Adrenal gland (tissue), 12 donors: ENCODE results near the gene ASB10. TPM values are rescaled to one million over a fixed set of nuclear protein-coding genes. Genes with fewer than 3 reads are reported as not detected.

Source experiments
- DNase-seq, 7 donors: peaks; one replicate each; pipeline ENCODE4 v3.0.0-alpha.2; 2019 to 2020
- H3K27ac ChIP-seq, 5 donors: fragments of 200-600 bp; sonication (generic) in 4 of 5; 1 replicate in 3 of 5; 2 replicates in 2 of 5; pipeline versions ENCODE4 v1.5.1 to v1.8.0; 2016 to 2020; ENCODE audit warnings: mild to moderate bottlenecking in 1 of 5
- H3K27me3 ChIP-seq: fragments of 200-600 bp; 2 replicates; pipeline ENCODE4 v1.8.0; 2021
- H3K36me3 ChIP-seq, 2 donors: fragments of 200-600 bp; replicated peaks in 1 of 2; 1 replicate in 1 of 2; 2 replicates in 1 of 2; pipeline versions ENCODE4 v1.5.1 to v1.8.0; 2018 to 2022
- H3K4me1 ChIP-seq, 2 donors: fragments of 200-600 bp; replicated peaks in 1 of 2; 1 replicate in 1 of 2; 2 replicates in 1 of 2; pipeline versions ENCODE4 v1.5.1 to v1.8.0; 2018 to 2021
- H3K4me3 ChIP-seq, 4 donors: fragments of 200-600 bp; sonication (generic) in 3 of 4; one replicate each; pipeline ENCODE4 v1.5.1; 2016 to 2018
- H3K9me3 ChIP-seq, 3 donors: fragments of 200-600 bp; sonication (generic) in 1 of 3; replicated peaks in 1 of 3; 1 replicate in 2 of 3; 2 replicates in 1 of 3; pipeline versions ENCODE4 v1.5.1 to v1.8.0; 2016 to 2021
- CTCF ChIP-seq, 6 experiments: fragments of 450-650 bp in 4 of 6; fragments of 200-600 bp in 2 of 6; sonication (generic) in 1 of 6; IDR thresholded peaks; 1 replicate in 5 of 6; 2 replicates in 1 of 6; pipeline versions ENCODE4 v1.5.1 to v1.8.0; 2016 to 2021; ENCODE audit warnings: antibody characterized with exemption in 6 of 6, mild to moderate bottlenecking in 2 of 6, moderate library complexity in 1 of 6
- POLR2A ChIP-seq, 2 donors: fragments of 450-650 bp; IDR thresholded peaks; one replicate each; pipeline ENCODE4 v1.6.1; 2017; ENCODE audit warnings: antibody characterized with exemption in 2 of 2, mild to moderate bottlenecking in 2 of 2, moderate library complexity in 1 of 2
- WGBS, 4 donors: extraction: QIAGEN DNeasy Blood & Tissue Kit in 2 of 4; methylation state at CpG; one replicate each; pipeline versions ENCODE4 v1.1.5 to v1.1.7; 2013 to 2017; 5-methylcytosine and 5-hydroxymethylcytosine counted together
- intact Hi-C, 2 donors: fragments of 100-400 bp; cut with DNase I; formaldehyde crosslinking; loops; one replicate each; pipeline versions ENCODE4 v1.14.1 to v1.15.0; 2022 to 2023
- polyA plus RNA-seq, 3 donors: library from polyadenylated mRNA; stranded (reverse); fragments of 200-250 nt in 2 of 3; fragments of 350-450 nt in 1 of 3; fragmentation: Illumina TruSeq in 1 of 3; extraction: RNeasy Lipid Tissue Mini Kit (QIAGEN cat#74804) in 1 of 3; gene quantifications; one replicate each; pipeline ENCODE4 v1.2.3, GENCODE V29; 2013 to 2014
- total RNA-seq, 9 donors: library from RNA; depleted of rRNA in 4 of 9; stranded (reverse); fragments of >200 nt in 4 of 9; fragments of 120-200 nt in 1 of 9; fragmentation: NEBNext Ultra II Directional in 1 of 9; extraction: Animal tissue kit (Norgen Biotek cat#: 25700) in 1 of 9; gene quantifications; one replicate each; pipeline versions ENCODE4 v1.1.0 to v1.2.4, GENCODE V29; 2013 to 2023
- donor health status: healthy with polysubstance abuse.
- donor health status: Bipolar disorder and iron deficiency.
- donor health status: DM: yes; HTN: yes; CAD: no.
- donor health status: DM: no; HTN: no; CAD: no.
- donor health status: DM: no; HTN: no; CAD: no.
- donor health status: DM: yes; HTN: yes; CAD: no.

Gene ASB10
- total and polyA plus RNA-seq, 12 donors = not detected

- Histone ChIP-seq H3K4me3 (no peak overlapping the region), H3K36me3 (peaks cover 0 to 57% of the 10 kb centered on the region in 2 donors), H3K9me3 (no peaks in the 10 kb centered on the region), H3K4me1 (peaks cover 0 to 7% of the 10 kb centered on the region in 2 donors), H3K27me3 (no peaks in the 10 kb centered on the region), H3K27ac (no peak overlapping the region)
- no peak for TF ChIP-seq CTCF (IDR thresholded peaks at IDR 0.05)
- intact Hi-C loops = loop anchor here (10.0 kb wide), 1 partner anchor 178 kb away; no protein-coding TSS in a partner anchor
- no peak for DNase-seq
- WGBS, 4 donors = 86 to 91% (median 90%) methylated on average over 6 to 19 of the region's 19 CpGs
These were observed 60.4 kb downstream of the ASB10 start for GRCh38 chr7:151126491-151127137.

GRCh38 chr7:151125846-151126481, 61.1 kb downstream of the ASB10 start:
- Histone ChIP-seq H3K9me3 (no peaks in the 10 kb centered on the region), H3K27me3 (no peaks in the 10 kb centered on the region), H3K36me3 (peaks cover 0 to 63% of the 10 kb centered on the region in 2 donors), H3K4me3 (peak overlapping the region in 1 of 4 donors; percentile 40), H3K4me1 (peaks cover 0 to 7% of the 10 kb centered on the region in 2 donors), H3K27ac (no peak overlapping the region)
- TF ChIP-seq POLR2A (IDR thresholded peaks at IDR 0.05) (no peak), CTCF (IDR thresholded peaks at IDR 0.05) (no peak)
- intact Hi-C loops = loop anchor here (2.0 to 10.0 kb wide), 2 partner anchors 47 to 179 kb away; no protein-coding TSS in a partner anchor
- no peak for DNase-seq
- 64 to 87% (median 73%) methylated on average over 24 to 58 of the region's 58 CpGs for WGBS, 4 donors

Other genes starting within 250 kb of the ASB10 start
- 10 to 100 TPM in 1 of 9 donors, 1 to 10 TPM in 8; 1.1 to 10.7 (median 4.7) TPM for gene KCNH2, start 208.9 kb downstream of the ASB10 start, total RNA-seq
- 10 to 100 TPM in 1 of 3 donors, 1 to 10 TPM in 2; 4.5 to 18.7 (median 6.8) TPM for gene KCNH2, start 208.9 kb downstream of the ASB10 start, polyA plus RNA-seq
- gene NOS3, start 196.2 kb downstream of the ASB10 start, total RNA-seq = 10 to 100 TPM in 7 of 9 donors, 1 to 10 TPM in 2; 5.0 to 26.5 (median 15.4) TPM
- 10 to 100 TPM in 2 of 3 donors, 1 to 10 TPM in 1; 2.2 to 23.3 (median 14.9) TPM for gene NOS3, start 196.2 kb downstream of the ASB10 start, polyA plus RNA-seq
- under 1 TPM in 7 of 9 donors, not detected in 2; 0.23 to 0.74 (median 0.39) TPM for gene ATG9B, start 162.8 kb downstream of the ASB10 start, total RNA-seq
- 1 to 10 TPM in 2 of 3 donors, under 1 TPM in 1; 0.53 to 7.8 (median 2.1) TPM for gene ATG9B, start 162.8 kb downstream of the ASB10 start, polyA plus RNA-seq
- gene ABCB8, start 158.8 kb downstream of the ASB10 start, total RNA-seq = 10 to 100 TPM; 18.6 to 62.3 (median 51.5) TPM
- 10 to 100 TPM; 15.5 to 57.4 (median 50.8) TPM for gene ABCB8, start 158.8 kb downstream of the ASB10 start, polyA plus RNA-seq
- 1 to 10 TPM in 4 of 9 donors, under 1 TPM in 4, not detected in 1; 0.24 to 2.3 (median 1.1) TPM for gene ASIC3, start 138.7 kb downstream of the ASB10 start, total RNA-seq
- 10 to 100 TPM in 2 of 3 donors, 1 to 10 TPM in 1; 1.2 to 32.7 (median 10.0) TPM for gene ASIC3, start 138.7 kb downstream of the ASB10 start, polyA plus RNA-seq
- 10 to 100 TPM; 15.4 to 29.8 (median 23.5) TPM for gene CDK5, start 129.4 kb downstream of the ASB10 start, total RNA-seq
- gene CDK5, start 129.4 kb downstream of the ASB10 start, polyA plus RNA-seq = 10 to 100 TPM; 15.8 to 19.3 (median 15.9) TPM
- 100 to 1,000 TPM in 7 of 9 donors, 10 to 100 TPM in 2; 40.8 to 179 (median 146) TPM for gene SLC4A2, start 127.7 kb downstream of the ASB10 start, total RNA-seq
- gene SLC4A2, start 127.7 kb downstream of the ASB10 start, polyA plus RNA-seq = 100 to 1,000 TPM in 2 of 3 donors, 10 to 100 TPM in 1; 31.5 to 258 (median 157) TPM
- 100 to 1,000 TPM in 1 of 9 donors, 10 to 100 TPM in 8; 42.0 to 112 (median 82.8) TPM for gene FASTK, start 106.4 kb downstream of the ASB10 start, total RNA-seq
- gene FASTK, start 106.4 kb downstream of the ASB10 start, polyA plus RNA-seq = 100 to 1,000 TPM in 2 of 3 donors, 10 to 100 TPM in 1; 21.4 to 516 (median 281) TPM
- 10 to 100 TPM; 25.4 to 74.6 (median 41.1) TPM for gene TMUB1, start 103.8 kb downstream of the ASB10 start, total RNA-seq
- 100 to 1,000 TPM in 2 of 3 donors, 1 to 10 TPM in 1; 5.2 to 152 (median 101) TPM for gene TMUB1, start 103.8 kb downstream of the ASB10 start, polyA plus RNA-seq
- 100 to 1,000 TPM in 1 of 9 donors, 10 to 100 TPM in 8; 17.2 to 105 (median 49.1) TPM for gene AGAP3, start 100.8 kb downstream of the ASB10 start, total RNA-seq
- gene AGAP3, start 100.8 kb downstream of the ASB10 start, polyA plus RNA-seq = 100 to 1,000 TPM in 2 of 3 donors, 10 to 100 TPM in 1; 18.3 to 236 (median 111) TPM
- not detected for gene GBX1, start 19.6 kb downstream of the ASB10 start, total RNA-seq
- gene GBX1, start 19.6 kb downstream of the ASB10 start, polyA plus RNA-seq = not detected
- not detected for gene H2BK1, start 23.2 kb upstream of the ASB10 start, total RNA-seq
- not detected for gene H2BK1, start 23.2 kb upstream of the ASB10 start, polyA plus RNA-seq
- 100 to 1,000 TPM in 1 of 9 donors, 10 to 100 TPM in 8; 20.8 to 110 (median 30.8) TPM for gene ABCF2, start 40.0 kb upstream of the ASB10 start, total RNA-seq
- 10 to 100 TPM; 15.6 to 36.9 (median 16.1) TPM for gene ABCF2, start 40.0 kb upstream of the ASB10 start, polyA plus RNA-seq
- gene CHPF2, start 45.2 kb upstream of the ASB10 start, total RNA-seq = 10 to 100 TPM; 42.3 to 84.1 (median 62.5) TPM
- 10 to 100 TPM; 15.8 to 87.8 (median 58.7) TPM for gene CHPF2, start 45.2 kb upstream of the ASB10 start, polyA plus RNA-seq
- gene SMARCD3, start 61.4 kb upstream of the ASB10 start, total RNA-seq = 100 to 1,000 TPM in 6 of 9 donors, 10 to 100 TPM in 3; 62.7 to 147 (median 109) TPM
- 100 to 1,000 TPM in 2 of 3 donors, 10 to 100 TPM in 1; 46.4 to 194 (median 147) TPM for gene SMARCD3, start 61.4 kb upstream of the ASB10 start, polyA plus RNA-seq
- 10 to 100 TPM; 33.3 to 68.7 (median 50.6) TPM for gene NUB1, start 154.6 kb upstream of the ASB10 start, total RNA-seq
- 100 to 1,000 TPM in 1 of 3 donors, 10 to 100 TPM in 2; 22.5 to 127 (median 38.0) TPM for gene NUB1, start 154.6 kb upstream of the ASB10 start, polyA plus RNA-seq
- gene WDR86, start 222.8 kb upstream of the ASB10 start, total RNA-seq = 10 to 100 TPM in 2 of 9 donors, 1 to 10 TPM in 7; 1.4 to 16.7 (median 3.5) TPM
- 1 to 10 TPM in 2 of 3 donors, not detected in 1; 5.5 to 7.5 TPM for gene WDR86, start 222.8 kb upstream of the ASB10 start, polyA plus RNA-seq